ENCODE data around the gene RASGRP2.

The RASGRP2 gene

DNA sequence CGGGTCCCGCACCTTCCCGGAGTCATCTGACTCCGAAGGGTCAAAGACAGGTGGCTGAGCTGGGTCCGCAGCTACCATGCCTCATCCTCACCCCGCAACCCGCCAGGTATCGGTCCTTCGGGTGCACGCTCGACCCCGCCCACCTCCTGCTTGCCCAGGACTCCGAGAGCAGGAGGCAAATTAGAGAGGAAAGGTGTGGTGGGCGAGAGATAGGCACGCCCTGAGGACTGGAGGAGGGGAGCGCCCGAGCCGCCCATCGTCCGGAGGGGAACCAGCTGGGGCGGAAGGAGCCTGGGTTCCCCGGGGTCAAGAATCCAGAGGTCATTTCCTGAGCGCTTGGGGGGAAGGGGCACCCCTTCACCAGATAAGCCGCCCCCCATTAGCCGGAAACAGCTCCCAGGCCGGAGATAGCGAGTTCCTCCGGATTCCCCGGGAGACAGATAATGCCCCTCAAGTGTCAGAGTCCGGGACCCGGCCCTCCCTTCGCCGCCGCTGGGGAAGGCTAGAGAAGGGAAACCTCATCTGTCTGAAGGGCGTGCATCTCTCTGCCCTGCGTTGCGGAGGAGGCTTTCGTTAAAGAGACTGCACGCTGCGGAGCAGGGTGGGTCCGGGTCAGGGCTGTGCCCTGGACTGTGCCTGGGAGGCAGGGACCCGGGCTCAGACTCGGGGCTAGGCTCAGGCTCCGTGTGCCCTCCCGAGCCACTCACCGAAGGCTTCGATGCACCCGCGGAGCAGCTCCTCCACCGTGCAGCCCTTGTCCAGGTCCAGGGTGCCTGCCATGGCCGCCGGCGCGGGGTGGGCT lies 1.7 kb downstream of the RASGRP2 start:
- DNase-seq (ENCODE audit: low read depth in 3 of 3, low spot score in 1 of 3): no peak

DNA sequence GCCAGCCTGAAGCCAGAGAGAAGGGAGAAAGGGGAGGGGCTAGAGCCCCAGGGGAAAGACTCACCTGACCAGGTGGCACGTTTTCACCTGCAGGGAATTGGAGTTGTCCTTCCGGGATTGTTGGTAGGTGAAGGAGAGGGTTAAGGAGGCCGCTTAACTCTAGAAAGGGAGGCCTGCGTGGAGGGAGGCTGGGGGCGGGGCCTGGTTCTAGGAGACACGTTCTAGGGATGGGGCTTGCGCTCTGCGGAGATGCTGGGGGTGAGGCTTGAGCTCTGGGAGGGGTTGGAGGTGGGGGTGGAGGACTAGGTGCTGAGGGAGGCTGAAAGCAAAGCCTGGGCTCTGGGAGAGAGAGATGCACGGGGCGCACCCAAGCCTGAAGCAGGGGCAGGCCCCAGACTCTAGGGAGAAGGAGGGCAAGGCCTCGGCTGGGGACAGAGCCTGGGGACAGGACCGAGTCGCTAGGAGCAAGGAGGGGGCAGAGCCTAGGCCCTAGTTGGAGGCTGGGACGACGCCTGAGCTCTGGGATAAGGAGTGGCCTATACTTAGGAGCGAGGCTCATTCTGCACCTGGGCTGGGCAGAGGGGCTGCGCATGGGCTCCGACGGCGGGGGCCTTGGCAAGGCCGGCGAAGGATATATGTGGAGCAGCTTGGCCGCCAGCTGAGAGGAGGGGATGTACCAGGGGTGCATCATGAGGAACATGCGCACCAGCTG lies 2.4 kb downstream of the RASGRP2 start:
- DNase-seq (ENCODE audit: low read depth in 3 of 3, low spot score in 1 of 3): no peak

GRCh38 chr11:64739871-64740270 lies 4.1 kb downstream of the RASGRP2 start:
- DNase-seq (ENCODE audit: low read depth in 3 of 3, low spot score in 1 of 3): no peak

GRCh38 chr11:64736654-64737053 lies 7.3 kb downstream of the RASGRP2 start:
- DNase-seq (ENCODE audit: low read depth in 3 of 3, low spot score in 1 of 3): no peak

DNA sequence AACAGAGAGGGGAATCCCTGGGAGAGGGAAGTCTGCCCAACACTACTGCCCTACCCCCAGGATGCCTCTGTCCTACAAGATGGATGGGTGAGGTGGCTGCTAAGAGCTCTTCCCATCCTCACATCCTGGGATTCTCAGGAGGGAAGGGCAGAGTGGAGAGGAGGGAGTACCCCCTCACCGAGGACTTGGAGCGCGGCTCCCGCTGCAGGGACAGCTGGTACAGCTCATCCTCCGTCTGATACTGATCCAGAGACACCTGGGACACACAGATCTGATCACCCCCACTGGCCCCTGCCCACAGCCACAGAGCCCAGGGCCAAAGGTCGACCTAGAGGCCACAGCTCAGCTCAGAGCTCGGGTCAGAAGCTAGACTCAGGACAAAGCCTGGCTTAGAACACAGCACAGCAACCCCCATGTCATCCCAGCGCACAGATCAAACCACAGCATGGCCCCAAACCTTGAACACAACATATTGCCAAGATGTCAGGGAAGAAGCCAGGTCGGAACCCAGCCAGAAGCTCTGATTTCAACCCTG lies 8.2 kb downstream of the RASGRP2 start:
- DNase-seq (ENCODE audit: low read depth in 3 of 3, low spot score in 1 of 3): no peak

DNA sequence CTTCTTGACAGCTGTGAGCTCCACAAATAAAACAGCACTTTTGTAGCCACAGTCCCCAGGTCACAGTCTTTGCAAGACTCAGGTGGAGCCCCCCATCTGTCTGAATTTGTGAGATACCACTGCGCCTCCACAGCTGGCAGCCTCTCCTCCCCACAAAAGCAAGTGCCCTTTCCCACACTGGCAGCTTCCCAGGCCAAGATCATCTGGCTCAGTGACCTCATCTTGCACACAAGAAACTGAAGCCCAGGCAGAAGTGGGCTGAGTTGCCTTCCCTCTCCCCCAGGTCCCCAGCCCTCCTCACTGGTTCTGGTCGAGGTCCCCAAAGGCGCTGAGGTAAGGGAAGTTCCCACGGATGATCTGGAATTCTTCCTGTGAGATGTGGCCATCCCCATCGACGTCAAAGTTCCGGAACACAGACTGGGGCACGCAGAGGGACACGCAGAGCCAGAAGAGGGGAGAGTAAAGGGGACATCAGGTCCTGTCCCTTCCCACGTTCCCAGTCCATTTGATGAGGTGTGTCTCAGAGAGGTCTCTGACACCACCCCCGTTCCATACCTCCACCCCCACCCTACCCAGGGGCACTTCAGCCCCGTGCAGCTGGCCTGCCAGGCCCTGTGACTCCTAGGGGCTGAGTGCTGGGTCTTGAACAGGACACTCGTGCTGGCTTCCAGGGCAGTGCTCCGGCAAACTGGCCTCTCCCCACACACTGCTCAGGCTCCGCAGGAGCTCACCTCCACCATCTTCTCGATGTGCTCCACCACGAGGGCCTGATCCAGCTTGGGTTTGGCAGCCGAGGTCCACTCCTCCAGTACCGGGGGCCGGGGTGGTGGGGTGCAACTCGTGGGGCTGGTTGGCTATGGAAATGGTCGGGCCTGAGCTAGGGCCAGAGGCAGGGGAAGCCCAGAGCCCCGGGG lies 8.9 kb downstream of the RASGRP2 start:
- DNase-seq (ENCODE audit: low read depth in 3 of 3, low spot score in 1 of 3): no peak

DNA sequence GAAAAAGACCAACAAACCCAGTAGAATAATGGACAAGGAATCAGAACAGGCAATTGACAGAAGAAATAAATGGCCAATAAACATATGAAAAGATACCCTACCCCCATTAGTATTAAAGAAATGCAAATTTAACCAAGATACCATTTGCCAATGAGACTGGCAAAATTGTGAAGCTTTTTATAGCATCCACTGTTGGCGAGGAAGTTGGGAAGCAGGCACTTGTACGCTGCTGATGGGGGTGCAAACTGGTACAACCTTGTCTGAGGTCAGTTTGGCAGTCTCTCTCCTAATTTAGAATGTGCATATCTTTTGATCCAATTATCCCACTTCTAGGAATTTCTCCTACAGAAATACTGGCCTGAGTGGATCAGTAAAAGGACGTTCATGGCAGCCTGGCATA lies 12.3 kb downstream of the RASGRP2 start:
- DNase-seq (ENCODE audit: low read depth in 3 of 3, low spot score in 1 of 3): no peak

- DNase-seq (ENCODE audit: low read depth in 3 of 3, low spot score in 1 of 3): no peak
Observed at GRCh38 chr11:64729851-64730382, 14.0 kb downstream of the RASGRP2 start.

GRCh38 chr11:64728757-64729365 lies 15.1 kb downstream of the RASGRP2 start:
- DNase-seq (ENCODE audit: low read depth in 3 of 3, low spot score in 1 of 3): no peak

DNA sequence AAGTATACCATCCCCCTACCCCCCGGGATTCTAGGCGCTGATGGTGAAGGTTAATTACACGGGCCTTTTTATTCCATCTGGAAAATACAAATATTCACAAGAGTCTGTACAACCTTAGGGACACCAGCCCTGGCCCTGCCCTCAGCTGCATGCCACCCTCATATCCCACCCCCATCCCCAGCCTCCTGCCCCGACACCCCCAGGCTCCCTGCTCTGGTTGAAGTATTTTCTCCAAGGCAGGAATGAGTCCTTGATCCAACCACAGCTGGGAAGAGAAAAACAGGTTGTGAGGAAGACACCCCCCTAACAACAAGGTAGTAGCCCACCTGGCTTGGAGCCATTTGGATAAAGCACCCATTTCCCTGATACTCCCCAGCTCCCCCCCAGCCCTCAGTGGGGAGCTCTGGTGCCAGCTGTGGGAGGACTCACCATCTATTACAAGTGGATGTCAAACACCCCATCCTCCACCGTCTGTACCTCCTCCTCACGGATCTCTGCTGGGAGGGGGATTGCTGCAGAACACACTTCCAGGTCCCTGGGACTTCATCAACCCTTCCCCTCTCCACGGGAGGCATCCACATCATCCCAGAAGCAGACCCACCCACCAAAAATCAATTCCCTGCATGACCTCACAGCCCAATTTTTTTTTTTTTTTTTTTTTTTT lies 16.9 kb downstream of the RASGRP2 start:
- DNase-seq (ENCODE audit: low read depth in 3 of 3, low spot score in 1 of 3): no peak

DNA sequence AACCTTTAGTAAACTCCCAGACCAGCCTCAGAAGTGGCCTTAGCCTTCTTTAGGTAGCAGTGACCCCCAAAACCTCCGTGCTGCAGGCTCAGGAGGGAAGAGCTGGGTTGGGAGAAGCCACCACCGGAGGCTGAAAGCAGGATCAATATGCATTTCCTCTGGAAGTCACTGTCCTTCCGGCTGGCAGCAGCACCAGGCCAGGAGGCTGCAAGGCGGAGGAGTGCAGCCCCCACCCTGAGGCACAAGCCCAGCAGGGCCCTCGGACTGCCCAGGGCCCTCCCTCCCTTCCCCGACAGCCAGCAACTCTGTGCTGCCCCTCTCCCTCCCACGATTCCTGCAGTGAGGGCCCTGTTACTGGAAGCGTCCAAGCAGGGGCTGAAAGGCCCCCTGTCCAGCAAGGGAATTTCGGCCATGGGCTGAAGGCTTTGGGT lies 17.7 kb downstream of the RASGRP2 start:
- DNase-seq (ENCODE audit: low read depth in 3 of 3, low spot score in 1 of 3): no peak

- no peak for DNase-seq (ENCODE audit: low read depth in 3 of 3, low spot score in 1 of 3)
Observed at GRCh38 chr11:64724863-64725532, 18.9 kb downstream of the RASGRP2 start.

- DNase-seq (ENCODE audit: low read depth in 3 of 3, low spot score in 1 of 3): no peak
Observed at GRCh38 chr11:64723907-64724862, 19.8 kb downstream of the RASGRP2 start.

GRCh38 chr11:64723117-64723906 lies 20.6 kb downstream of the RASGRP2 start, which contains the start of gene NRXN2:
Gene NRXN2, minus strand, starts transcription at chr11:64723197. Its CDS starts 9,498 bp downstream, at chr11:64713699.
- DNase-seq (ENCODE audit: low read depth in 3 of 3, low spot score in 1 of 3): peak; percentile 57 to 75 (median 72)

DNA sequence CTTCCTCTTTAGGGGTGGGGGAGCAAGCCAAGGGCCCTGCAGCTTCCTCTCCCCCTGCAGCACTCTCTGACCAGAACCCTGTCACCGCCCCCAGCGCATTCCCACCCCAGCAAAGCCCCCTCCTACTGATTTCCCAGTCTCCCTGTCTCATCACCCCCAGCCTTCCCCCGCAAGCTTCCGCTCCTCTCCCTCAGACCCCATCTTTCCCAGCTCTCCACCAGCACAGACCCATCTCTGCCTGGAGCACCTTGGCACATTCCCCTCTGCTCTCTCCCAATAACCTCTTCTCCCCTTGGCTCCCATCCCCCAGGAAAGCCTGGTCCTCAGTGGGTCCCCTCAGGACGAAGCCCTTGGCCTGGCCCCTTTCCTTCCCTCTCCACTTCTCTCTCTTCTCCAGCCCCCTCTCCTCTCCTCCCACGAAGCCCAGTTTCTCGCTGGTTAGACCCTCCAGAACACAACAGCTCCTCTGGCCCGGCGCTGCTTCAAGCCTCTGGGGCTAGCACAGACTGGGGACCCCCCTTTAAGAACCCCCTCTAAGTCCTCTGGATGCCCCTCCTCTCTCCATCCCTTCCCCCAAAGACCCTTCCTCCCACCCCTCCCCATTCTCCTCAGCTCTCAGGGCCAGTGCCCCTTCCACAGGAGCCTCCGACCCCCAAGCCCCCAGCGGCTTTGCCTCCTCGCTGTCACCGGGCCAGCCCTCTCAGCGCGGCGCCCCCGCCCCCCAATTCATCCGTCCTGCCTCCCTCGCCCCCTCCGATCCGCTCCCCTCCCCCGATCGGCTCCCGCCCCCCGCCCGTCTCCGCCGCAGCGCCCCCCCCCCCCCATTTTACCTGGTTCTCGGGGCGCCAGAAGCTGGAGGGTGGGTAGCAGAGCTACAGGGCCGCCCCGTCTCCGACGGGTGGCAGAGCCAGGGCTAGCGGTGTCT lies 21.5 kb downstream of the RASGRP2 start:
- DNase-seq (ENCODE audit: low read depth in 3 of 3, low spot score in 1 of 3): no peak

GRCh38 chr11:64721359-64721699 lies 22.6 kb downstream of the RASGRP2 start:
- DNase-seq (ENCODE audit: low read depth in 3 of 3, low spot score in 1 of 3): no peak

All from stimulated activated CD4-positive, alpha-beta T cell treated with anti-CD3 and anti-CD28 coated beads, TNF-alpha, amount 100 ng/mL, for 1 hour (primary cell).